ENCODE results near the gene CLEC11A. TPM values are rescaled to one million over a fixed set of nuclear protein-coding genes. Genes with fewer than 3 reads are reported as not detected.

CLEC11A gene
- total RNA-seq, 1 experiment from 2014 or later: 7.6 TPM

DNA sequence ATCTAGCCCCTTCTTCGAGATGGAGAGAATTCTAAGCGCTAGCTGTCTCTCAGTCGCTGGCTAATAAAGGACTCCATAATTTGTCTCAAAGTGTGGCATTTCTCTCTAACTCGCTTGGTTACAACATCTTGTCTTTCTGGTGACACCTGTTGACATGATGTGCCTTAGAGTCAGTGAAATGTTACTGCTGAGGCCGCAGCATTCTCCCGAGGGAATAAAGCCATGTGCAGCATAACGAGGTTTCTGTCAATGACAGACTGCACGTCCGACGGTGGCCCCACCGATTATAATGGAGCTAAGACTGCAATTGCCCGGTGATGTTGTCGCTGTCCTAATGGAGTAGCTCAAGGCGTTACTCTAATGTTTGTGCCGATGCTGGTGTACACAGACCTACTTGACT is 26.8 kb downstream of the CLEC11A start (continued):
- no peak for TF ChIP-seq ATF6 (CRISPR knock-in tag; IDR thresholded peaks at IDR 0.05)

DNA sequence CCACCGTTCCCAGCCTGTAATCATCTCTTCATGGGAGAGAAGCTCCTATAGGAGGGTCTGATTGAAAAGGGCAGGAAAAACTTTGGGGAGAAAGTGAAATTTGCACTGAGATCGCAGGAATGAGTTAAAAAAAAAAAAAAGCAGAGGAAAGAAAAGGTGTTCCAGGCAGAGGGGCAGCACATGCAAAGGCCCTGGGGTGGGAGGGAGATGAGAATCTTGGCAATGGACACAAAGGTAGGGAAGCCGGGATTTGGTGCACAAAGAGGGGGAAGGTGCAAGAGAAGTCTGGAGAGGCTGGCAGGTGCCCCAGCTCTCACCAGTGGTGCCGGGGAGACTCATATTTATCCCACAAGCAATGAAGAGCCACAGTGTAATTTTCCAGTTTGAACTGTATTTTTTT is 30.7 kb downstream of the CLEC11A start:
- ATAC-seq: no peak
- no peaks in the 10 kb centered on the region for H3K9me3 Mint-ChIP-seq
- DNase-seq (ENCODE audit: low spot score): no peak
- no peak overlapping the region for H3K4me3 Mint-ChIP-seq
- TF ChIP-seq, protein P1, sequence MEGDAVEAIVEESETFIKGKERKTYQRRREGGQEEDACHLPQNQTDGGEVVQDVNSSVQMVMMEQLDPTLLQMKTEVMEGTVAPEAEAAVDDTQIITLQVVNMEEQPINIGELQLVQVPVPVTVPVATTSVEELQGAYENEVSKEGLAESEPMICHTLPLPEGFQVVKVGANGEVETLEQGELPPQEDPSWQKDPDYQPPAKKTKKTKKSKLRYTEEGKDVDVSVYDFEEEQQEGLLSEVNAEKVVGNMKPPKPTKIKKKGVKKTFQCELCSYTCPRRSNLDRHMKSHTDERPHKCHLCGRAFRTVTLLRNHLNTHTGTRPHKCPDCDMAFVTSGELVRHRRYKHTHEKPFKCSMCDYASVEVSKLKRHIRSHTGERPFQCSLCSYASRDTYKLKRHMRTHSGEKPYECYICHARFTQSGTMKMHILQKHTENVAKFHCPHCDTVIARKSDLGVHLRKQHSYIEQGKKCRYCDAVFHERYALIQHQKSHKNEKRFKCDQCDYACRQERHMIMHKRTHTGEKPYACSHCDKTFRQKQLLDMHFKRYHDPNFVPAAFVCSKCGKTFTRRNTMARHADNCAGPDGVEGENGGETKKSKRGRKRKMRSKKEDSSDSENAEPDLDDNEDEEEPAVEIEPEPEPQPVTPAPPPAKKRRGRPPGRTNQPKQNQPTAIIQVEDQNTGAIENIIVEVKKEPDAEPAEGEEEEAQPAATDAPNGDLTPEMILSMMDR (IDR thresholded peaks at IDR 0.05): no peak
- TF ChIP-seq ATF6 (CRISPR knock-in tag; IDR thresholded peaks at IDR 0.05) (no peak), FOXP1 (CRISPR knock-in tag; IDR thresholded peaks at IDR 0.05; ENCODE audit: borderline replicate concordance) (no peak), ETV6 (CRISPR knock-in tag; IDR thresholded peaks at IDR 0.05) (no peak), ZNF423 (CRISPR knock-in tag; IDR thresholded peaks at IDR 0.05) (no peak), RORB (CRISPR knock-in tag; IDR thresholded peaks at IDR 0.05) (no peak), MYBL2 (CRISPR knock-in tag; IDR thresholded peaks at IDR 0.05) (no peak), TEAD1 (CRISPR knock-in tag; IDR thresholded peaks at IDR 0.05) (no peak), ELF4 (CRISPR knock-in tag; IDR thresholded peaks at IDR 0.05; ENCODE audit: low read depth) (no peak), ZNF512 (CRISPR knock-in tag; IDR thresholded peaks at IDR 0.05; ENCODE audit: borderline replicate concordance) (no peak)
- TF ChIP-seq, protein P2, sequence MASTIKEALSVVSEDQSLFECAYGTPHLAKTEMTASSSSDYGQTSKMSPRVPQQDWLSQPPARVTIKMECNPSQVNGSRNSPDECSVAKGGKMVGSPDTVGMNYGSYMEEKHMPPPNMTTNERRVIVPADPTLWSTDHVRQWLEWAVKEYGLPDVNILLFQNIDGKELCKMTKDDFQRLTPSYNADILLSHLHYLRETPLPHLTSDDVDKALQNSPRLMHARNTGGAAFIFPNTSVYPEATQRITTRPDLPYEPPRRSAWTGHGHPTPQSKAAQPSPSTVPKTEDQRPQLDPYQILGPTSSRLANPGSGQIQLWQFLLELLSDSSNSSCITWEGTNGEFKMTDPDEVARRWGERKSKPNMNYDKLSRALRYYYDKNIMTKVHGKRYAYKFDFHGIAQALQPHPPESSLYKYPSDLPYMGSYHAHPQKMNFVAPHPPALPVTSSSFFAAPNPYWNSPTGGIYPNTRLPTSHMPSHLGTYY (CRISPR knock-in tag; IDR thresholded peaks at IDR 0.05): no peak
- TF ChIP-seq, protein P3, sequence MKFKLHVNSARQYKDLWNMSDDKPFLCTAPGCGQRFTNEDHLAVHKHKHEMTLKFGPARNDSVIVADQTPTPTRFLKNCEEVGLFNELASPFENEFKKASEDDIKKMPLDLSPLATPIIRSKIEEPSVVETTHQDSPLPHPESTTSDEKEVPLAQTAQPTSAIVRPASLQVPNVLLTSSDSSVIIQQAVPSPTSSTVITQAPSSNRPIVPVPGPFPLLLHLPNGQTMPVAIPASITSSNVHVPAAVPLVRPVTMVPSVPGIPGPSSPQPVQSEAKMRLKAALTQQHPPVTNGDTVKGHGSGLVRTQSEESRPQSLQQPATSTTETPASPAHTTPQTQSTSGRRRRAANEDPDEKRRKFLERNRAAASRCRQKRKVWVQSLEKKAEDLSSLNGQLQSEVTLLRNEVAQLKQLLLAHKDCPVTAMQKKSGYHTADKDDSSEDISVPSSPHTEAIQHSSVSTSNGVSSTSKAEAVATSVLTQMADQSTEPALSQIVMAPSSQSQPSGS (CRISPR knock-in tag; IDR thresholded peaks at IDR 0.05; ENCODE audit: borderline replicate concordance, low read depth): no peak
- TF ChIP-seq, protein P4, sequence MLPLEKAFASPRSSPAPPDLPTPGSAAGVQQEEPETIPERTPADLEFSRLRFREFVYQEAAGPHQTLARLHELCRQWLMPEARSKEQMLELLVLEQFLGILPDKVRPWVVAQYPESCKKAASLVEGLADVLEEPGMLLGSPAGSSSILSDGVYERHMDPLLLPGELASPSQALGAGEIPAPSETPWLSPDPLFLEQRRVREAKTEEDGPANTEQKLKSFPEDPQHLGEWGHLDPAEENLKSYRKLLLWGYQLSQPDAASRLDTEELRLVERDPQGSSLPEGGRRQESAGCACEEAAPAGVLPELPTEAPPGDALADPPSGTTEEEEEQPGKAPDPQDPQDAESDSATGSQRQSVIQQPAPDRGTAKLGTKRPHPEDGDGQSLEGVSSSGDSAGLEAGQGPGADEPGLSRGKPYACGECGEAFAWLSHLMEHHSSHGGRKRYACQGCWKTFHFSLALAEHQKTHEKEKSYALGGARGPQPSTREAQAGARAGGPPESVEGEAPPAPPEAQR (CRISPR knock-in tag; IDR thresholded peaks at IDR 0.05): no peak
- TF ChIP-seq, protein P5, sequence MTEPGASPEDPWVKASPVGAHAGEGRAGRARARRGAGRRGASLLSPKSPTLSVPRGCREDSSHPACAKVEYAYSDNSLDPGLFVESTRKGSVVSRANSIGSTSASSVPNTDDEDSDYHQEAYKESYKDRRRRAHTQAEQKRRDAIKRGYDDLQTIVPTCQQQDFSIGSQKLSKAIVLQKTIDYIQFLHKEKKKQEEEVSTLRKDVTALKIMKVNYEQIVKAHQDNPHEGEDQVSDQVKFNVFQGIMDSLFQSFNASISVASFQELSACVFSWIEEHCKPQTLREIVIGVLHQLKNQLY (CRISPR knock-in tag; IDR thresholded peaks at IDR 0.05): no peak
- no peaks in the 10 kb centered on the region for H3K36me3 Mint-ChIP-seq
- ChIA-PET POLR2A (no interaction called here), CTCF (interaction anchor here (0.6 to 1.8 kb wide), 5 partner anchors 29 to 216 kb away, joined by 3 to 6 read pairs (median 3); no protein-coding TSS in a partner anchor)
- H3K27me3 Mint-ChIP-seq (ENCODE audit: low read depth): peaks cover 16% of the 10 kb centered on the region
- H3K4me1 Mint-ChIP-seq: no peaks in the 10 kb centered on the region
- no peak overlapping the region for H3K27ac Mint-ChIP-seq
